GM19328 (cell line): ENCODE results near the gene TMEM60.

ENCODE experiments used
- ATAC-seq: cut with Tn5 transposase; IDR thresholded peaks from one replicate; pipeline ENCODE4 v1.9.1; 2021; ENCODE audit warnings: mild to moderate bottlenecking, moderate library complexity; ENCODE audit not compliant: unreplicated experiment

TMEM60 gene

GRCh38 chr7:77782383-77782782 lies 15.9 kb downstream of the TMEM60 start:
- ATAC-seq = no peak

- no peak for ATAC-seq
Measured at GRCh38 chr7:77778535-77778934, 19.7 kb downstream of the TMEM60 start.

- ATAC-seq = no peak
Measured at GRCh38 chr7:77771901-77772300, 26.3 kb downstream of the TMEM60 start.

GRCh38 chr7:77770316-77770715 lies 27.9 kb downstream of the TMEM60 start:
- no peak for ATAC-seq

GRCh38 chr7:77766801-77767605 lies 31.2 kb downstream of the TMEM60 start:
- ATAC-seq = no peak

- ATAC-seq = no peak
Measured at GRCh38 chr7:77765906-77766800, 32.1 kb downstream of the TMEM60 start.

GRCh38 chr7:77765481-77765880 lies 32.8 kb downstream of the TMEM60 start:
- no peak for ATAC-seq

- ATAC-seq = no peak
Measured at GRCh38 chr7:77760809-77761453, 37.3 kb downstream of the TMEM60 start.

GRCh38 chr7:77759294-77759889 lies 38.8 kb downstream of the TMEM60 start:
- no peak for ATAC-seq

GRCh38 chr7:77757589-77757988 lies 40.6 kb downstream of the TMEM60 start:
- peak; percentile 94 for ATAC-seq

GRCh38 chr7:77753173-77753572 lies 45.1 kb downstream of the TMEM60 start:
- ATAC-seq = no peak

- ATAC-seq = no peak
Measured at GRCh38 chr7:77752016-77752415, 46.2 kb downstream of the TMEM60 start.

GRCh38 chr7:77747718-77748117 lies 50.5 kb downstream of the TMEM60 start:
- no peak for ATAC-seq

GRCh38 chr7:77747178-77747577 lies 51.1 kb downstream of the TMEM60 start:
- ATAC-seq = no peak

- no peak for ATAC-seq
Measured at GRCh38 chr7:77746824-77747165, 51.4 kb downstream of the TMEM60 start.

- no peak for ATAC-seq
Measured at GRCh38 chr7:77746164-77746823, 51.9 kb downstream of the TMEM60 start.

- ATAC-seq = no peak
Measured at GRCh38 chr7:77745746-77746145, 52.5 kb downstream of the TMEM60 start.
